Measurements from ENCODE around the gene MAP3K19. TPM values are rescaled to one million over a fixed set of nuclear protein-coding genes. Genes with fewer than 3 reads are reported as not detected.

Gene MAP3K19
- polyA plus RNA-seq, 1 experiment = not detected

GRCh38 chr2:134955744-134956143 is 91.5 kb downstream of the MAP3K19 start:
- DNase-seq (ENCODE audit: low read depth) = no peak
- no peak overlapping the region for H3K4me3 ChIP-seq (ENCODE audit: low read depth, low read length)
- ChIA-PET CTCF (interaction anchor here (1.0 kb wide), 1 partner anchor 16 kb away, joined by 7 read pairs; no protein-coding TSS in a partner anchor), POLR2A (no interaction called here)
- H3K36me3 ChIP-seq (ENCODE audit: control insufficient read depth, insufficient read depth, low read length) = peaks cover 10% of the 10 kb centered on the region
- H3K27me3 ChIP-seq (ENCODE audit: control insufficient read depth, insufficient read depth, low read length) = no peaks in the 10 kb centered on the region
- TF ChIP-seq, protein P1, sequence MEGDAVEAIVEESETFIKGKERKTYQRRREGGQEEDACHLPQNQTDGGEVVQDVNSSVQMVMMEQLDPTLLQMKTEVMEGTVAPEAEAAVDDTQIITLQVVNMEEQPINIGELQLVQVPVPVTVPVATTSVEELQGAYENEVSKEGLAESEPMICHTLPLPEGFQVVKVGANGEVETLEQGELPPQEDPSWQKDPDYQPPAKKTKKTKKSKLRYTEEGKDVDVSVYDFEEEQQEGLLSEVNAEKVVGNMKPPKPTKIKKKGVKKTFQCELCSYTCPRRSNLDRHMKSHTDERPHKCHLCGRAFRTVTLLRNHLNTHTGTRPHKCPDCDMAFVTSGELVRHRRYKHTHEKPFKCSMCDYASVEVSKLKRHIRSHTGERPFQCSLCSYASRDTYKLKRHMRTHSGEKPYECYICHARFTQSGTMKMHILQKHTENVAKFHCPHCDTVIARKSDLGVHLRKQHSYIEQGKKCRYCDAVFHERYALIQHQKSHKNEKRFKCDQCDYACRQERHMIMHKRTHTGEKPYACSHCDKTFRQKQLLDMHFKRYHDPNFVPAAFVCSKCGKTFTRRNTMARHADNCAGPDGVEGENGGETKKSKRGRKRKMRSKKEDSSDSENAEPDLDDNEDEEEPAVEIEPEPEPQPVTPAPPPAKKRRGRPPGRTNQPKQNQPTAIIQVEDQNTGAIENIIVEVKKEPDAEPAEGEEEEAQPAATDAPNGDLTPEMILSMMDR (IDR thresholded peaks at IDR 0.05; ENCODE audit: insufficient read depth, low read depth, low read length) = no peak

DNA sequence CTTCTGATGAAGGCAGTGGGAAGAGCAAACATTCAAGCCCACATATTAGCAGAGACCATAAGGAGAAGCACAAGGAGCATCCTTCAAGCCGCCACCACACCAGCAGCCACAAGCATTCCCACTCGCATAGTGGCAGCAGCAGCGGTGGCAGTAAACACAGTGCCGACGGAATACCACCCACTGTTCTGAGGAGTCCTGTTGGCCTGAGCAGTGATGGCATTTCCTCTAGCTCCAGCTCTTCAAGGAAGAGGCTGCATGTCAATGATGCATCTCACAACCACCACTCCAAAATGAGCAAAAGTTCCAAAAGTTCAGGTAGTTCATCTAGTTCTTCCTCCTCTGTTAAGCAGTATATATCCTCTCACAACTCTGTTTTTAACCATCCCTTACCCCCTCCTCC is 93.2 kb downstream of the MAP3K19 start:
- H3K36me3 ChIP-seq (ENCODE audit: control insufficient read depth, insufficient read depth, low read length) = peaks cover 10% of the 10 kb centered on the region
- ChIA-PET CTCF (no interaction called here), POLR2A (no interaction called here)
- TF ChIP-seq, protein P1 (IDR thresholded peaks at IDR 0.05; ENCODE audit: insufficient read depth, low read depth, low read length) = no peak
- no peak overlapping the region for H3K4me3 ChIP-seq (ENCODE audit: low read depth, low read length)
- DNase-seq (ENCODE audit: low read depth) = no peak
- no peaks in the 10 kb centered on the region for H3K27me3 ChIP-seq (ENCODE audit: control insufficient read depth, insufficient read depth, low read length)

DNA sequence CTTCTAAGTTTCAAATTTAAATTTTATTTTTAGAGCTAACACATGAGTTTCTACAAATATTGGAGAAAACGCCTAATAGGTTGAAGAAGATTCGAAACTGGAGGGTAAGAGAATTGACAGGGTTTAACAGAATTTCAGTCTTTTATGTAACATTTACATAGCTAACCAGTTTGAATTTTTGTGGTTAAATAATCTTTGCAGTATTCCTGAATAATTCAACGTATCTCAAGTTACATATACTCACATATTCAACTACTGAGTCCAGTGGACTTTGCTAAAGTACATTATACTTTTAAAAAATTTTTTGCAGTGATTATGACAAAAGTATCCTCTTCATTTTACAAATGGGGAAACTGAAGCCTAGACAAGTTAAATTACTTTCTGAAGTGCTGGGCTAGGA is 94.6 kb downstream of the MAP3K19 start:
- TF ChIP-seq, protein P1 (IDR thresholded peaks at IDR 0.05; ENCODE audit: insufficient read depth, low read depth, low read length) = no peak
- Histone ChIP-seq H3K36me3 (ENCODE audit: control insufficient read depth, insufficient read depth, low read length) (peaks cover 14% of the 10 kb centered on the region), H3K4me3 (ENCODE audit: low read depth, low read length) (no peak overlapping the region), H3K27me3 (ENCODE audit: control insufficient read depth, insufficient read depth, low read length) (no peaks in the 10 kb centered on the region)
- ChIA-PET POLR2A (no interaction called here), CTCF (no interaction called here)
- DNase-seq (ENCODE audit: low read depth) = no peak

GRCh38 chr2:134950886-134951285 is 96.4 kb downstream of the MAP3K19 start:
- Histone ChIP-seq H3K27me3 (ENCODE audit: control insufficient read depth, insufficient read depth, low read length) (no peaks in the 10 kb centered on the region), H3K4me3 (ENCODE audit: low read depth, low read length) (no peak overlapping the region), H3K36me3 (ENCODE audit: control insufficient read depth, insufficient read depth, low read length) (peaks cover 14% of the 10 kb centered on the region)
- ChIA-PET POLR2A (no interaction called here), CTCF (interaction anchor here (0.6 kb wide), 1 partner anchor 39 kb away, joined by 3 read pairs; no protein-coding TSS in a partner anchor)
- no peak for DNase-seq (ENCODE audit: low read depth)
- TF ChIP-seq, protein P1 (IDR thresholded peaks at IDR 0.05; ENCODE audit: insufficient read depth, low read depth, low read length) = no peak

GRCh38 chr2:134949981-134950708 is 97.1 kb downstream of the MAP3K19 start:
- no peak for DNase-seq (ENCODE audit: low read depth)
- H3K27me3 ChIP-seq (ENCODE audit: control insufficient read depth, insufficient read depth, low read length) = no peaks in the 10 kb centered on the region
- ChIA-PET POLR2A (no interaction called here), CTCF (interaction anchor here (0.6 kb wide), 1 partner anchor 40 kb away, joined by 3 read pairs; no protein-coding TSS in a partner anchor)
- H3K36me3 ChIP-seq (ENCODE audit: control insufficient read depth, insufficient read depth, low read length) = peaks cover 14% of the 10 kb centered on the region
- H3K4me3 ChIP-seq (ENCODE audit: low read depth, low read length) = no peak overlapping the region
- TF ChIP-seq, protein P1 (IDR thresholded peaks at IDR 0.05; ENCODE audit: insufficient read depth, low read depth, low read length) = no peak

Data from BJ (cell line).